Measurements from ENCODE around the gene KLF15. TPM values are rescaled to one million over a fixed set of nuclear protein-coding genes. Genes with fewer than 3 reads are reported as not detected.

KLF15 gene
- total RNA-seq, 1 donor from 2014 or later = 44.6 TPM

DNA sequence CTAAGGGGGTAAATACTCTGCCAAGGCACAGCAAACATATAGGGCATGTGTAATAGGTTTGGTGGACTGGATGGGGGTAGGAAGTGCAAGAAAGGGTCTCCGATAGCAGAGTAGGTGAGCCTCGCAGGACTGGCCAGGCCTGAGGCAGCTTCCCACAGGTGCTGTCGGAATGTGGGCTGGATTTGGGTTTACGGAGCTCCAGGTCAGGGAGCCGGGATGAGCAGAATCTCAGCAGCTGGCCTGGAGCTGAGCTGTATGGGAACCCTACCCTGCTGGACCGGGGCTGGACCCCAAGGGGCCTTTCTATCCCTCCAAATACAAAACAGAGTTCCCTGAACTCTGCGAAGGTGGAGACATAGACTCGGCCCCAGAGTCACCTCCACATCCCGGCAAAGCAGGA is 15.0 kb downstream of the KLF15 start:
- TF ChIP-seq, protein P1, sequence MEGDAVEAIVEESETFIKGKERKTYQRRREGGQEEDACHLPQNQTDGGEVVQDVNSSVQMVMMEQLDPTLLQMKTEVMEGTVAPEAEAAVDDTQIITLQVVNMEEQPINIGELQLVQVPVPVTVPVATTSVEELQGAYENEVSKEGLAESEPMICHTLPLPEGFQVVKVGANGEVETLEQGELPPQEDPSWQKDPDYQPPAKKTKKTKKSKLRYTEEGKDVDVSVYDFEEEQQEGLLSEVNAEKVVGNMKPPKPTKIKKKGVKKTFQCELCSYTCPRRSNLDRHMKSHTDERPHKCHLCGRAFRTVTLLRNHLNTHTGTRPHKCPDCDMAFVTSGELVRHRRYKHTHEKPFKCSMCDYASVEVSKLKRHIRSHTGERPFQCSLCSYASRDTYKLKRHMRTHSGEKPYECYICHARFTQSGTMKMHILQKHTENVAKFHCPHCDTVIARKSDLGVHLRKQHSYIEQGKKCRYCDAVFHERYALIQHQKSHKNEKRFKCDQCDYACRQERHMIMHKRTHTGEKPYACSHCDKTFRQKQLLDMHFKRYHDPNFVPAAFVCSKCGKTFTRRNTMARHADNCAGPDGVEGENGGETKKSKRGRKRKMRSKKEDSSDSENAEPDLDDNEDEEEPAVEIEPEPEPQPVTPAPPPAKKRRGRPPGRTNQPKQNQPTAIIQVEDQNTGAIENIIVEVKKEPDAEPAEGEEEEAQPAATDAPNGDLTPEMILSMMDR (IDR thresholded peaks at IDR 0.05) = no peak
- intact Hi-C loops (cut with DNase I) = no loop called here
- peaks cover 3% of the 10 kb centered on the region for H3K4me1 ChIP-seq
- H3K4me3 ChIP-seq = no peak overlapping the region
- no peaks in the 10 kb centered on the region for H3K27me3 ChIP-seq
- DNase-seq (peak; percentile 28), ATAC-seq (no peak)
- peaks cover 9% of the 10 kb centered on the region for H3K36me3 ChIP-seq
- no peak overlapping the region for H3K27ac ChIP-seq
- H3K9me3 ChIP-seq = no peaks in the 10 kb centered on the region

DNA sequence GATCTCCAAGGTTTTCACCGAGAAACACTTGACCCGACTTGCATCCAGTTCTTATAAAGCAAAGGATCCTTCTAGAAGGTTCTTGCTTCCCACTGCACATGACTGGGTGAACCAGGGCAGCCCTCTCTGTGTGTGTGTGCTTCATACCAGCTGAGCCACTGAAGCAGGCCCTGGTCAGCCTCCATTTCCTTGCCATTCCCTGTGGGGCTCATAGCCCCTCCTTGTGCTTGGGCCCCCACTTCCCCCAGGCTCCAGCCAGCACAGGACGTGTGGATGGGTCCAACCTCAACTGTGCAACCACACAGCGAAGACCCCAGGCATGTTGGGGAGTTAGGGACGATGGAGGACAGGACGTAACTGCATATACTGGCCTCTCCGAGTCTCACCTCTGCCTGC is 15.5 kb downstream of the KLF15 start:
- H3K36me3 ChIP-seq = peaks cover 9% of the 10 kb centered on the region
- no peak overlapping the region for H3K4me3 ChIP-seq
- no peak overlapping the region for H3K27ac ChIP-seq
- no peaks in the 10 kb centered on the region for H3K9me3 ChIP-seq
- intact Hi-C loops (cut with DNase I) = no loop called here
- TF ChIP-seq, protein P1 (IDR thresholded peaks at IDR 0.05) = no peak
- peak; percentile 39 for DNase-seq
- no peak for ATAC-seq
- H3K27me3 ChIP-seq = no peaks in the 10 kb centered on the region
- H3K4me1 ChIP-seq = peaks cover 3% of the 10 kb centered on the region

DNA sequence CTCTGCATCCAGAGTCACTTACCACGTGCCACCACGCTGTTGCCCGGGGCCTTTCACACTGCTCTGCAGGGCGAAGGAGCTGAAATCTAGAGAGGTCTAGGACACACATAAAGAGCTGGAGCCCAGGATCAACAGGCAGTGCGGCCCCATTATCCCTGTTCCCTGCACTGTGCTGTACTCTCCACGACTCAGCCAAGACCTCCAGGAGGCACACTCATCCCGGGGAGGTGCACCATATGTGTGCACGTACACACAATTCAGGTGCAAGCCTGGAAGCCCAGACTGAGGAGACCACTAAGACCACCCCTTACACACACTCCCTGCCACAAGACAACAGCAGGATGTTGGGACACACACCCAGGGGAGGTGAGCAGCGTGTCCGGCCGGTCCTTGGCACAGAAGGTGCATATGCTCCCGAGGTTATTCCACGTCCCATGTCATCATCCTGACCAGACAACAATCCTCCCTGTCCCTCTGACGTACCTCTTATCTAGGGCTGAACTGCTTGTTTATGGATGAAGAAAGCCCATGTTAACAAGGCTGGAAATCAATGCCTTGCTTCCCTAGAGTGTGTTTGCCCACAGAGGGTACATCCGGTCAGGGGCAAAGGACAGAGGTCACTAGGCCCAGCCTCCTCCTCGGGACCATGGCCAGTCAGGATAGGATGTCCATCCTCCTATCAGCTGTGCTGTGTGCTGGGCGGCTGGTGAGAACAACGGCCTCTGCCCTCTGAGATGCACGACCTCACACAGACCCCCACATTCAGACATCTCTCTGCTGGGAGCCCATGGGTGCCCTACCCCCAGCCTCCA is 16.1 kb downstream of the KLF15 start:
- H3K36me3 ChIP-seq = peaks cover 7% of the 10 kb centered on the region
- no peak overlapping the region for H3K4me3 ChIP-seq
- ATAC-seq (no peak), DNase-seq (peak; percentile 41)
- H3K27ac ChIP-seq = no peak overlapping the region
- TF ChIP-seq, protein P1 (IDR thresholded peaks at IDR 0.05) = no peak
- peaks cover 3% of the 10 kb centered on the region for H3K4me1 ChIP-seq
- intact Hi-C loops (cut with DNase I) = no loop called here
- H3K9me3 ChIP-seq = no peaks in the 10 kb centered on the region
- no peaks in the 10 kb centered on the region for H3K27me3 ChIP-seq

DNA sequence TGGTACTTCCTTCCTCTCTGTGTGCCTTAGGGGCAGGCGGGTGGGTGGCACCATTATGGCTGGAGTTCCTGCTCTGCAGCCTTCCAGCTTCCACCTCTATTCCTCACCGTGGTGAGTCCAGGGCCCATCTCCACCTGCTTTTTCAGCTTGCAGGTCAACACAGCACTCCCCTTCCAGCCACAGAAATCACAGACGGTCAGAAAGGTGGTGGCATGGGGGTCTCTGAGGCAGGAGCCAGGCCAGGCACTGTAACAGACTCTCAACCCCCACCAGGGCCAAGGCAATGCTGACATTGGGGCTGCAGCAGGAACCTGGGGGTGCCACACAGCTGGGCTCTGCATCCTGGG is 16.6 kb downstream of the KLF15 start:
- peaks cover 3% of the 10 kb centered on the region for H3K4me1 ChIP-seq
- peaks cover under 1% of the 10 kb centered on the region for H3K36me3 ChIP-seq
- H3K4me3 ChIP-seq = no peak overlapping the region
- TF ChIP-seq, protein P1 (IDR thresholded peaks at IDR 0.05) = no peak
- H3K27ac ChIP-seq = no peak overlapping the region
- intact Hi-C loops (cut with DNase I) = no loop called here
- DNase-seq = peak; percentile 40
- no peaks in the 10 kb centered on the region for H3K27me3 ChIP-seq
- H3K9me3 ChIP-seq = no peaks in the 10 kb centered on the region
- ATAC-seq = no peak

DNA sequence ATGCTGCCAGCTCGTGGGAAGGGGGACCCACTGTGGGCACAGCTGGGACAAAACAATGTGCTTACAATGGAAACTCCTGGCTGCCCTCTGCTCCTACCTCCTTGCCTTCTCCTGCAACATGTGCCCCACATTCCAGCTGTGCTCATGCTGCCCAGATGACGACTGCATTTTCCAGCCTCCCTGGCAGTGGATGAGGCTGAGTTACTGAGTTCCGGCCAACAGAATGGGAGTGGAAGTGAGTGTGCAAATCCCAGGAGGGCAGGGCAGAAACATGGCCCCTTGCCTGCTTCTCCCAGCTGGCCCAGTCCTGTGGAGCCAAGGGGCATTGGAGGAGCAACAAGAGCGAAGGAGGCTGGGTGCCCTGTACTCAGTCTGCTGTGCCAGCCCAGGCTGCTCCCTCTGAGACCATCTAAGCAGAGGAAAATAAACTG is 17.1 kb downstream of the KLF15 start:
- H3K27me3 ChIP-seq = no peaks in the 10 kb centered on the region
- peak; percentile 3 for ATAC-seq
- no peak overlapping the region for H3K27ac ChIP-seq

More for the DNA sequence above, 17.1 kb downstream of the KLF15 start:
- intact Hi-C loops (cut with DNase I) = no loop called here
- TF ChIP-seq, protein P1 (IDR thresholded peaks at IDR 0.05) = no peak
- no peak overlapping the region for H3K4me3 ChIP-seq
- H3K36me3 ChIP-seq = no peaks in the 10 kb centered on the region
- no peaks in the 10 kb centered on the region for H3K9me3 ChIP-seq
- peaks cover 3% of the 10 kb centered on the region for H3K4me1 ChIP-seq
- DNase-seq = peak; percentile 56
